ENCODE results near the gene PODXL. TPM values are rescaled to one million over a fixed set of nuclear protein-coding genes. Genes with fewer than 3 reads are reported as not detected.

Gene PODXL
- total and polyA plus RNA-seq, 2 of the 8 experiments (the other 6 are each of a cell fraction or from before 2014, with no cell fraction given), result 638 to 925 TPM

DNA sequence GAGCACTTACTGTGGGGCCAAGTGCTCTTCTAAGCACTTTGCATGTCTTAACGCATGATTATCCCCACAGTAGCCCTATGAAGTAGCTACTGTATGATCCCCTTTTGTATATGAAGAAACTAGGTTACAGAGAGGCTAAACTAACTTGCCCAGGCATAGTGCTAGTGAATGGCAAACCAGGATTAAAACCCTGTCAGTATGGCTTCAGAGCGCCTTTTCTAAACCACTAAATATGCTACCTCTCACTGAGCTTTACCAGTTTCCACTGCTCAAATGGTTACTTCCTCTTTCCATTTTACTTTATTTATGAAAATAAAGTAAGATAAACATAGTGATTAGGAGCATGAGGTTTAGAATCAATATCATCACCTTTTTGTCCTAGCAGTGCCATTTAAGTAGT, 73.6 kb downstream of the PODXL start (continued):
- TF ChIP-seq, protein P1, sequence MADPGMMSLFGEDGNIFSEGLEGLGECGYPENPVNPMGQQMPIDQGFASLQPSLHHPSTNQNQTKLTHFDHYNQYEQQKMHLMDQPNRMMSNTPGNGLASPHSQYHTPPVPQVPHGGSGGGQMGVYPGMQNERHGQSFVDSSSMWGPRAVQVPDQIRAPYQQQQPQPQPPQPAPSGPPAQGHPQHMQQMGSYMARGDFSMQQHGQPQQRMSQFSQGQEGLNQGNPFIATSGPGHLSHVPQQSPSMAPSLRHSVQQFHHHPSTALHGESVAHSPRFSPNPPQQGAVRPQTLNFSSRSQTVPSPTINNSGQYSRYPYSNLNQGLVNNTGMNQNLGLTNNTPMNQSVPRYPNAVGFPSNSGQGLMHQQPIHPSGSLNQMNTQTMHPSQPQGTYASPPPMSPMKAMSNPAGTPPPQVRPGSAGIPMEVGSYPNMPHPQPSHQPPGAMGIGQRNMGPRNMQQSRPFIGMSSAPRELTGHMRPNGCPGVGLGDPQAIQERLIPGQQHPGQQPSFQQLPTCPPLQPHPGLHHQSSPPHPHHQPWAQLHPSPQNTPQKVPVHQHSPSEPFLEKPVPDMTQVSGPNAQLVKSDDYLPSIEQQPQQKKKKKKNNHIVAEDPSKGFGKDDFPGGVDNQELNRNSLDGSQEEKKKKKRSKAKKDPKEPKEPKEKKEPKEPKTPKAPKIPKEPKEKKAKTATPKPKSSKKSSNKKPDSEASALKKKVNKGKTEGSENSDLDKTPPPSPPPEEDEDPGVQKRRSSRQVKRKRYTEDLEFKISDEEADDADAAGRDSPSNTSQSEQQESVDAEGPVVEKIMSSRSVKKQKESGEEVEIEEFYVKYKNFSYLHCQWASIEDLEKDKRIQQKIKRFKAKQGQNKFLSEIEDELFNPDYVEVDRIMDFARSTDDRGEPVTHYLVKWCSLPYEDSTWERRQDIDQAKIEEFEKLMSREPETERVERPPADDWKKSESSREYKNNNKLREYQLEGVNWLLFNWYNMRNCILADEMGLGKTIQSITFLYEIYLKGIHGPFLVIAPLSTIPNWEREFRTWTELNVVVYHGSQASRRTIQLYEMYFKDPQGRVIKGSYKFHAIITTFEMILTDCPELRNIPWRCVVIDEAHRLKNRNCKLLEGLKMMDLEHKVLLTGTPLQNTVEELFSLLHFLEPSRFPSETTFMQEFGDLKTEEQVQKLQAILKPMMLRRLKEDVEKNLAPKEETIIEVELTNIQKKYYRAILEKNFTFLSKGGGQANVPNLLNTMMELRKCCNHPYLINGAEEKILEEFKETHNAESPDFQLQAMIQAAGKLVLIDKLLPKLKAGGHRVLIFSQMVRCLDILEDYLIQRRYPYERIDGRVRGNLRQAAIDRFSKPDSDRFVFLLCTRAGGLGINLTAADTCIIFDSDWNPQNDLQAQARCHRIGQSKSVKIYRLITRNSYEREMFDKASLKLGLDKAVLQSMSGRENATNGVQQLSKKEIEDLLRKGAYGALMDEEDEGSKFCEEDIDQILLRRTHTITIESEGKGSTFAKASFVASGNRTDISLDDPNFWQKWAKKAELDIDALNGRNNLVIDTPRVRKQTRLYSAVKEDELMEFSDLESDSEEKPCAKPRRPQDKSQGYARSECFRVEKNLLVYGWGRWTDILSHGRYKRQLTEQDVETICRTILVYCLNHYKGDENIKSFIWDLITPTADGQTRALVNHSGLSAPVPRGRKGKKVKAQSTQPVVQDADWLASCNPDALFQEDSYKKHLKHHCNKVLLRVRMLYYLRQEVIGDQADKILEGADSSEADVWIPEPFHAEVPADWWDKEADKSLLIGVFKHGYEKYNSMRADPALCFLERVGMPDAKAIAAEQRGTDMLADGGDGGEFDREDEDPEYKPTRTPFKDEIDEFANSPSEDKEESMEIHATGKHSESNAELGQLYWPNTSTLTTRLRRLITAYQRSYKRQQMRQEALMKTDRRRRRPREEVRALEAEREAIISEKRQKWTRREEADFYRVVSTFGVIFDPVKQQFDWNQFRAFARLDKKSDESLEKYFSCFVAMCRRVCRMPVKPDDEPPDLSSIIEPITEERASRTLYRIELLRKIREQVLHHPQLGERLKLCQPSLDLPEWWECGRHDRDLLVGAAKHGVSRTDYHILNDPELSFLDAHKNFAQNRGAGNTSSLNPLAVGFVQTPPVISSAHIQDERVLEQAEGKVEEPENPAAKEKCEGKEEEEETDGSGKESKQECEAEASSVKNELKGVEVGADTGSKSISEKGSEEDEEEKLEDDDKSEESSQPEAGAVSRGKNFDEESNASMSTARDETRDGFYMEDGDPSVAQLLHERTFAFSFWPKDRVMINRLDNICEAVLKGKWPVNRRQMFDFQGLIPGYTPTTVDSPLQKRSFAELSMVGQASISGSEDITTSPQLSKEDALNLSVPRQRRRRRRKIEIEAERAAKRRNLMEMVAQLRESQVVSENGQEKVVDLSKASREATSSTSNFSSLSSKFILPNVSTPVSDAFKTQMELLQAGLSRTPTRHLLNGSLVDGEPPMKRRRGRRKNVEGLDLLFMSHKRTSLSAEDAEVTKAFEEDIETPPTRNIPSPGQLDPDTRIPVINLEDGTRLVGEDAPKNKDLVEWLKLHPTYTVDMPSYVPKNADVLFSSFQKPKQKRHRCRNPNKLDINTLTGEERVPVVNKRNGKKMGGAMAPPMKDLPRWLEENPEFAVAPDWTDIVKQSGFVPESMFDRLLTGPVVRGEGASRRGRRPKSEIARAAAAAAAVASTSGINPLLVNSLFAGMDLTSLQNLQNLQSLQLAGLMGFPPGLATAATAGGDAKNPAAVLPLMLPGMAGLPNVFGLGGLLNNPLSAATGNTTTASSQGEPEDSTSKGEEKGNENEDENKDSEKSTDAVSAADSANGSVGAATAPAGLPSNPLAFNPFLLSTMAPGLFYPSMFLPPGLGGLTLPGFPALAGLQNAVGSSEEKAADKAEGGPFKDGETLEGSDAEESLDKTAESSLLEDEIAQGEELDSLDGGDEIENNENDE (IDR thresholded peaks at IDR 0.05; ENCODE audit: insufficient replicate concordance, low read length), result no peak
- TF ChIP-seq SRF (IDR thresholded peaks at IDR 0.05; ENCODE audit: low read depth, low read length), result no peak
- no peak for TF ChIP-seq EZH2 (IDR thresholded peaks at IDR 0.05; ENCODE audit: low read depth, low read length, severe bottlenecking)
- TF ChIP-seq CREB1 (IDR thresholded peaks at IDR 0.05), result no peak
- TF ChIP-seq TCF12 (IDR thresholded peaks at IDR 0.05; ENCODE audit: low read depth, low read length), result no peak
- TF ChIP-seq BACH1 (IDR thresholded peaks at IDR 0.05; ENCODE audit: low read length), result no peak
- no peak for TF ChIP-seq KDM5A (IDR thresholded peaks at IDR 0.05; ENCODE audit: low read length)
- no peak for TF ChIP-seq MAX (IDR thresholded peaks at IDR 0.05)
- no peak for TF ChIP-seq GABPA (IDR thresholded peaks at IDR 0.05; ENCODE audit: borderline replicate concordance, insufficient read depth, low read length)
- no peak for TF ChIP-seq TAF1 (IDR thresholded peaks at IDR 0.05; ENCODE audit: low read depth, low read length)
- no peak for TF ChIP-seq KDM4A (IDR thresholded peaks at IDR 0.05; ENCODE audit: low read depth, low read length, severe bottlenecking)
- TF ChIP-seq HDAC2 (IDR thresholded peaks at IDR 0.05; ENCODE audit: borderline replicate concordance in 1 of 2, low read depth in 2 of 2, low read length in 2 of 2), result no peak

Data from H1 (cell line).